ENCODE data around the gene TSHZ3.

GRCh38 chr19:31235806-31236205, 113.4 kb downstream of the TSHZ3 start:
- TF ChIP-seq CTCF (IDR thresholded peaks at IDR 0.05) (no peak), POLR2A (IDR thresholded peaks at IDR 0.05) (no peak)
